OCI-LY7 (cell line): Measurements from ENCODE around the gene LPO. TPM values are rescaled to one million over a fixed set of nuclear protein-coding genes. Genes with fewer than 3 reads are reported as not detected.
A peak's percentile ranks its signal among the peaks of the same experiment; 100 is the strongest.

Source experiments
- BruUV-seq: library from RNA; stranded (reverse); fragments of 400-500 nt; replicated peaks from 2 replicates; lab custom pipeline; 2021; lab: Mats Ljungman, UMichigan
- CTCF ChIA-PET: fragments of 300-600 bp; sonication (Branson Sonifier 250); formaldehyde crosslinking; loops from one replicate; lab custom pipeline; 2022; ENCODE audit warnings: antibody characterized with exemption; ENCODE audit not compliant: unreplicated experiment; lab: Charles Lee
- POLR2A ChIA-PET: fragments of 300-600 bp; sonication (Branson Sonifier 250); formaldehyde crosslinking; loops from one replicate; lab custom pipeline; 2022; ENCODE audit warnings: antibody characterized with exemption; lab: Charles Lee
- DNase-seq: peaks from one replicate; pipeline ENCODE4 v3.0.0-alpha.2; 2015; ENCODE audit warnings: low spot score
- H2AFZ ChIP-seq: fragments of 200-600 bp; sonication (generic), shearing (Covaris generic); 2 replicates; pipeline ENCODE4 v1.6.1; 2014; ENCODE audit warnings: mild to moderate bottlenecking, antibody characterized with exemption, low read length, moderate library complexity
- H3K27ac ChIP-seq: fragments of 200-600 bp; sonication (generic); 2 replicates; pipeline ENCODE4 v1.5.1; 2014; ENCODE audit warnings: mixed run types, low read depth, mild to moderate bottlenecking, moderate library complexity, low read length, inconsistent platforms; ENCODE audit not compliant: poor library complexity, severe bottlenecking
- H3K36me3 ChIP-seq: fragments of 200-600 bp; sonication (generic); 2 replicates; pipeline ENCODE4 v1.6.1; 2014; ENCODE audit warnings: mild to moderate bottlenecking, antibody characterized with exemption, low read length, moderate library complexity, mixed read lengths; ENCODE audit not compliant: insufficient read depth
- H3K4me1 ChIP-seq: fragments of 200-600 bp; sonication (generic); 2 replicates; pipeline ENCODE4 v1.5.1; 2014; ENCODE audit warnings: mild to moderate bottlenecking, low read length; ENCODE audit not compliant: insufficient read depth, poor library complexity, severe bottlenecking
- H3K4me2 ChIP-seq: fragments of 200-600 bp; sonication (generic); 2 replicates; pipeline ENCODE4 v1.6.1; 2014; ENCODE audit warnings: mild to moderate bottlenecking, low read length
- H3K4me3 ChIP-seq: fragments of 200-600 bp; sonication (generic); 2 replicates; pipeline ENCODE4 v1.5.1; 2014; ENCODE audit warnings: mild to moderate bottlenecking, low read depth, low read length; ENCODE audit not compliant: poor library complexity, severe bottlenecking
- H3K79me2 ChIP-seq: fragments of 200-600 bp; sonication (generic); 2 replicates; pipeline ENCODE4 v1.6.1; 2016; ENCODE audit warnings: low read depth, mild to moderate bottlenecking, low read length, moderate library complexity, mixed read lengths; ENCODE audit not compliant: insufficient read depth
- H3K9me2 ChIP-seq: fragments of 200-600 bp; sonication (generic); 2 replicates; pipeline ENCODE4 v1.6.1; 2016; ENCODE audit warnings: mild to moderate bottlenecking, low read length, mixed read lengths; ENCODE audit not compliant: insufficient read depth
- H3K9me3 ChIP-seq: fragments of 200-600 bp; sonication (generic); 2 replicates; pipeline ENCODE4 v1.6.1; 2014; ENCODE audit warnings: mild to moderate bottlenecking, mixed run types, low read length, mixed read lengths
- H4K20me1 ChIP-seq: fragments of 200-600 bp; sonication (generic); 2 replicates; pipeline ENCODE4 v1.6.1; 2014; ENCODE audit warnings: mild to moderate bottlenecking, antibody characterized with exemption, low read length, moderate library complexity, mixed read lengths; ENCODE audit not compliant: insufficient read depth
- CTCF ChIP-seq: fragments of 200-600 bp; sonication (generic); conservative IDR thresholded peaks from 2 replicates; pipeline ENCODE4 v1.5.1; 2014; ENCODE audit warnings: mild to moderate bottlenecking, antibody characterized with exemption, low read length, moderate library complexity, mixed read lengths
- EZH2phosphoT487 ChIP-seq: fragments of 200-600 bp; sonication (generic); IDR thresholded peaks from 2 replicates; pipeline ENCODE4 v1.6.1; 2018; ENCODE audit warnings: low read depth, borderline replicate concordance, mild to moderate bottlenecking, mixed run types, antibody characterized with exemption, low read length, moderate library complexity, mixed read lengths
- intact Hi-C: fragments of 100-400 bp; cut with micrococcal nuclease; formaldehyde crosslinking; loops from one replicate; pipeline ENCODE4 v1.10.0; 2022; ENCODE audit not compliant: unreplicated experiment
- total RNA-seq, 2 experiments: library from RNA; depleted of rRNA in 1 of 2; stranded (reverse); fragments of >200 nt in 1 of 2; shearing (Covaris generic) in 1 of 2; gene quantifications; 2 replicates each; pipeline ENCODE4 v1.2.3, GENCODE V29; 2014 to 2022

The LPO gene
- total RNA-seq, 2 experiments from 2014 or later, result not detected

- Histone ChIP-seq H3K27ac (no peak overlapping the region), H3K9me2 (no peaks in the 10 kb centered on the region), H3K79me2 (no peaks in the 10 kb centered on the region), H3K4me1 (peaks cover 15% of the 10 kb centered on the region), H3K9me3 (no peaks in the 10 kb centered on the region), H3K36me3 (no peaks in the 10 kb centered on the region), H3K4me3 (no peak overlapping the region), H3K4me2 (no peak overlapping the region), H4K20me1 (no peaks in the 10 kb centered on the region), H2AFZ (no peak overlapping the region)
- ChIA-PET CTCF (no interaction called here), POLR2A (interaction anchor here (0.6 kb wide), 1 partner anchor 1147 kb away, joined by 3 read pairs; no protein-coding TSS in a partner anchor)
- DNase-seq, result no peak
- no peak for TF ChIP-seq CTCF
- TF ChIP-seq EZH2phosphoT487, result no peak
- BruUV-seq, result no TSS peak
- intact Hi-C loops, result no loop called here
These were observed 69.2 kb downstream of the LPO start for GRCh38 chr17:58307468-58308172.

DNA sequence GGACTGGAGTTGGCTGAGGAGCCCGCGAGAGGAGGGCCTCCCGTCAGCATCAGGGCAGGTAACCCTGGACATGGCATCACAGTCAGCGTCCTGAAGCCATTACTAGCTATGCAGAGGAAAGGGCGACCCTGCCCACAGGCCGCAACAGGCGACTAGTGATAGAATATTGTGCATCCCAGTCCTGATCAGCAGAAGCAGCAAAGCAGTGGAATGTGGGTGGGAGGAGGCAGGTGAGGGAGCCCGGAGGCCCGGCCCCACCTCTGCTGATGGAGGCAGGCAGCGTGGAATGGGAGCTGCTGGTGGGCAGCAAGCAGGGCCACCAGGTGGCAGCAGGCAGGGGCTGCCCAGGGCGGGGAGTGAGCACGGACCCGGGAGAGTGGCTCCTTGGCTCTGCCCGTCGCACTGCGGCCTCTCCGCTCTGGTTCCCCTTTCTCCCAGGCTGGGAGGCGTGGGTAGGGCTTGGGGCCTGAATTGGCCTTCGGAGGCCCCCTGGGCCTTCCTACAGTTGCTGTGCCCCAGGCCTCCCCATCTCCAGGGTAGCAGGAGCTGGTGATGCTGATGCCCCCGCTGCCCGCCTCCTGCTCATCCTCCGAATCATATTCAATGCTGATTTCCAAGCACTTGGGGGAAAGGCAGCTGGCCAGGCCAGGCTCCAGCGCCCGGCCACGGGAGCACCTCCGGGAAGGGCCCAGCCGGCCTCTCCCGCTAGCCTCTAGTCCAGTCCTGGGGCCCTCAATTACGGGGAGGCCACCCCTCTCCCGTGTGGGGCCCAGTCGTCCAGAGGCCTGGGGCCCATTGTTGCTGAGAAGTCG lies 70.0 kb downstream of the LPO start:
- no TSS peak for BruUV-seq
- H3K4me2 ChIP-seq, result no peak overlapping the region
- POLR2A ChIA-PET, result interaction anchor here (0.6 kb wide), 1 partner anchor 1147 kb away, joined by 3 read pairs; no protein-coding TSS in a partner anchor
- no peaks in the 10 kb centered on the region for H4K20me1 ChIP-seq
- no peaks in the 10 kb centered on the region for H3K9me2 ChIP-seq
- no peak for DNase-seq
- no peaks in the 10 kb centered on the region for H3K79me2 ChIP-seq
- H3K36me3 ChIP-seq, result no peaks in the 10 kb centered on the region
- no peak overlapping the region for H2AFZ ChIP-seq
- CTCF ChIA-PET, result no interaction called here
- H3K27ac ChIP-seq, result no peak overlapping the region
- TF ChIP-seq CTCF (peak; percentile 33), EZH2phosphoT487 (no peak)
- H3K9me3 ChIP-seq, result no peaks in the 10 kb centered on the region
- intact Hi-C loops, result no loop called here
- H3K4me1 ChIP-seq, result peaks cover 8% of the 10 kb centered on the region
- no peak overlapping the region for H3K4me3 ChIP-seq
